GM20000 (cell line): Measurements from ENCODE around the gene APLN.

Experiments used
- DNase-seq: peaks from one replicate; pipeline ENCODE4 v3.0.0; 2012; ENCODE audit warnings: low spot score
- CTCF ChIP-seq: IDR thresholded peaks from 2 replicates; pipeline ENCODE4 v1.5.1; 2012; ENCODE audit warnings: mild to moderate bottlenecking, control low read depth; ENCODE audit errors: extremely low read depth, missing control alignments

Gene APLN

GRCh38 chrX:129661369-129661768 lies 6.6 kb upstream of the APLN start:
- no peak for TF ChIP-seq CTCF
- no peak for DNase-seq

- TF ChIP-seq CTCF, result no peak
- DNase-seq, result no peak
Observed at GRCh38 chrX:129659861-129660260, 5.1 kb upstream of the APLN start.

GRCh38 chrX:129659141-129659540 lies 4.4 kb upstream of the APLN start:
- no peak for DNase-seq
- no peak for TF ChIP-seq CTCF

- DNase-seq, result no peak
- TF ChIP-seq CTCF, result no peak
Observed at GRCh38 chrX:129658429-129658828, 3.7 kb upstream of the APLN start.

- no peak for TF ChIP-seq CTCF
- DNase-seq, result peak; percentile 31
Observed at GRCh38 chrX:129655547-129656249, 942 bp upstream of the APLN start.

GRCh38 chrX:129653971-129654651 lies 645 bp downstream of the APLN start:
- DNase-seq, result peak; percentile 36
- no peak for TF ChIP-seq CTCF

GRCh38 chrX:129653181-129653970 lies 1.4 kb downstream of the APLN start:
- TF ChIP-seq CTCF, result no peak
- DNase-seq, result no peak
